ENCODE data around the gene SPC24. TPM values are rescaled to one million over a fixed set of nuclear protein-coding genes. Genes with fewer than 3 reads are reported as not detected.

SPC24 gene
- total RNA-seq, 1 experiment from 2014 or later, result 50.6 TPM

DNA sequence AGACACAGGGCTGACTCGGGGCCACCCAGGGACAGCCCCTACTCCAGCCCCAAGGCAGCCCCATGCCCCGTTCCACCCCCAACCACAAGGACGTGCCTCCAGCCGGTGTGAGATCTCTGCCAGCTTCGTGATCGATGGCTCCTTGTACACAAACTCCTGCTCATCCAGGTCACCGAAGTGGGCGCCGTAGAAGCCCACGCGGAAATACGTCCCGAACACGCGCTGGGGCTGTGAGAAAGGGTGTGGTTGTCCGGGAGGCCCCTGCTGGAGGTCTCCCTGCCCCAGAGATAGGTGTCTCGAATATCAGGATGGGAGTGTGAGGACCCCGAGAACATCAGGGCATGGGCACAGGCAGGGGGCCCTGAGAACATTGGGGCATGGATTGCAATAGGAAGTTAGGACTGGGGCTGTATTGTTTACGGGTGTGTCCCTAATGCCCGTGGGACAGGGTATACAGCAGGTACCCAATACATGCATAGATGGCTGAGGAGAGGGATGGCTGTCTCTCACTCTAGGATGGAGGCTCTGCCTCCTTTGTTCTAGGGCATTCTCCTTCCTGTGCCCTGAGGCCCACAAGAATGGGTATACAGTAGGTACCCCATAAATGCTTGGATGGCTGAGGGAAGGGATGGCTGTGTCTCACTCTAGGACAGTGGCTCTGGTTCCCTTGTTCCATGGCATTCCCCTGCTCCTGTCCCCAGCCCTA, 47.1 kb upstream of the SPC24 start:
- CTCF ChIA-PET, result no interaction called here
- H3K27me3 ChIP-seq (ENCODE audit: control insufficient read depth, insufficient read depth, low read length), result no peaks in the 10 kb centered on the region
- intact Hi-C loops (cut with micrococcal nuclease; ENCODE audit: unreplicated experiment) (loop anchor here (5.0 kb wide), 1 partner anchor 65 kb away; no protein-coding TSS in a partner anchor), in situ Hi-C loops (cut with HindIII; ENCODE audit: low pct_unique_long_range_greater_than_20kb, low sequenced_read_pairs) (no loop called here)
- no peak for DNase-seq (ENCODE audit: low read depth, low spot score)
- peaks cover 19% of the 10 kb centered on the region for H3K4me1 ChIP-seq (ENCODE audit: control insufficient read depth, insufficient read depth, low read length)
- POLR2A ChIA-PET, result no interaction called here
- no peak for ATAC-seq
- H3K27ac ChIP-seq (ENCODE audit: low read length), result peak overlapping the region; percentile 66
- TF ChIP-seq SIN3A (IDR thresholded peaks at IDR 0.05; ENCODE audit: borderline replicate concordance, insufficient read depth, low read depth, low read length) (no peak), POLR2AphosphoS5 (IDR thresholded peaks at IDR 0.05; ENCODE audit: low read depth, low read length) (no peak), TCF7L2 (IDR thresholded peaks at IDR 0.05; ENCODE audit: low read depth, low read length) (no peak)
- TF ChIP-seq, protein P1, sequence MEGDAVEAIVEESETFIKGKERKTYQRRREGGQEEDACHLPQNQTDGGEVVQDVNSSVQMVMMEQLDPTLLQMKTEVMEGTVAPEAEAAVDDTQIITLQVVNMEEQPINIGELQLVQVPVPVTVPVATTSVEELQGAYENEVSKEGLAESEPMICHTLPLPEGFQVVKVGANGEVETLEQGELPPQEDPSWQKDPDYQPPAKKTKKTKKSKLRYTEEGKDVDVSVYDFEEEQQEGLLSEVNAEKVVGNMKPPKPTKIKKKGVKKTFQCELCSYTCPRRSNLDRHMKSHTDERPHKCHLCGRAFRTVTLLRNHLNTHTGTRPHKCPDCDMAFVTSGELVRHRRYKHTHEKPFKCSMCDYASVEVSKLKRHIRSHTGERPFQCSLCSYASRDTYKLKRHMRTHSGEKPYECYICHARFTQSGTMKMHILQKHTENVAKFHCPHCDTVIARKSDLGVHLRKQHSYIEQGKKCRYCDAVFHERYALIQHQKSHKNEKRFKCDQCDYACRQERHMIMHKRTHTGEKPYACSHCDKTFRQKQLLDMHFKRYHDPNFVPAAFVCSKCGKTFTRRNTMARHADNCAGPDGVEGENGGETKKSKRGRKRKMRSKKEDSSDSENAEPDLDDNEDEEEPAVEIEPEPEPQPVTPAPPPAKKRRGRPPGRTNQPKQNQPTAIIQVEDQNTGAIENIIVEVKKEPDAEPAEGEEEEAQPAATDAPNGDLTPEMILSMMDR (IDR thresholded peaks at IDR 0.05), result no peak
- TF ChIP-seq, protein P2, sequence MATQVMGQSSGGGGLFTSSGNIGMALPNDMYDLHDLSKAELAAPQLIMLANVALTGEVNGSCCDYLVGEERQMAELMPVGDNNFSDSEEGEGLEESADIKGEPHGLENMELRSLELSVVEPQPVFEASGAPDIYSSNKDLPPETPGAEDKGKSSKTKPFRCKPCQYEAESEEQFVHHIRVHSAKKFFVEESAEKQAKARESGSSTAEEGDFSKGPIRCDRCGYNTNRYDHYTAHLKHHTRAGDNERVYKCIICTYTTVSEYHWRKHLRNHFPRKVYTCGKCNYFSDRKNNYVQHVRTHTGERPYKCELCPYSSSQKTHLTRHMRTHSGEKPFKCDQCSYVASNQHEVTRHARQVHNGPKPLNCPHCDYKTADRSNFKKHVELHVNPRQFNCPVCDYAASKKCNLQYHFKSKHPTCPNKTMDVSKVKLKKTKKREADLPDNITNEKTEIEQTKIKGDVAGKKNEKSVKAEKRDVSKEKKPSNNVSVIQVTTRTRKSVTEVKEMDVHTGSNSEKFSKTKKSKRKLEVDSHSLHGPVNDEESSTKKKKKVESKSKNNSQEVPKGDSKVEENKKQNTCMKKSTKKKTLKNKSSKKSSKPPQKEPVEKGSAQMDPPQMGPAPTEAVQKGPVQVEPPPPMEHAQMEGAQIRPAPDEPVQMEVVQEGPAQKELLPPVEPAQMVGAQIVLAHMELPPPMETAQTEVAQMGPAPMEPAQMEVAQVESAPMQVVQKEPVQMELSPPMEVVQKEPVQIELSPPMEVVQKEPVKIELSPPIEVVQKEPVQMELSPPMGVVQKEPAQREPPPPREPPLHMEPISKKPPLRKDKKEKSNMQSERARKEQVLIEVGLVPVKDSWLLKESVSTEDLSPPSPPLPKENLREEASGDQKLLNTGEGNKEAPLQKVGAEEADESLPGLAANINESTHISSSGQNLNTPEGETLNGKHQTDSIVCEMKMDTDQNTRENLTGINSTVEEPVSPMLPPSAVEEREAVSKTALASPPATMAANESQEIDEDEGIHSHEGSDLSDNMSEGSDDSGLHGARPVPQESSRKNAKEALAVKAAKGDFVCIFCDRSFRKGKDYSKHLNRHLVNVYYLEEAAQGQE (IDR thresholded peaks at IDR 0.05; ENCODE audit: insufficient read depth in 1 of 2, low read depth in 2 of 2, low read length in 1 of 2), result no peak
- H3K36me3 ChIP-seq (ENCODE audit: control insufficient read depth, insufficient read depth, low read length), result no peaks in the 10 kb centered on the region
- H3K9me3 ChIP-seq (ENCODE audit: control insufficient read depth, insufficient read depth, low read depth, low read length), result no peaks in the 10 kb centered on the region
- H3K4me3 ChIP-seq (ENCODE audit: low read depth in 2 of 2, low read length in 2 of 2), result no peak overlapping the region
- BruUV-seq (replicated peaks), result no TSS peak

DNA sequence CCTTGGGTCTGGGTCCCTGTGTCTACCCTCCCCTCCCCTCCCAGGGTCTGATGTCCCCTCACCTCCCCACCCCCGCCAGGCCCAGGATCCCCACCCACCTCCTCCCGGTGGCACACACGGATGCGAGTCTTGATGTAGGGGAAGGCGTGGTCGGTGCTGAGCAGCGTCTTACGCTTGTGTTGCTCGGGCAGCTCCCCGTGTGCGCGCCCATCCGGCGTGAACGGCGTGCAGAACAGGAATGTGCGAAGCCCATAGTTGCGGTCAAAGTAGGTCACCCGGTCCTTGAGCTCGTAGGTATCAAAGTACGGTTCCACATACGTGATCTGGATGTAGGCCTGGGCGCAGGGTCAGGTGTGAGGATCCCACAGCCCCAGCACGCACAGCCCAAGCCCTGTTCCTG, 46.2 kb upstream of the SPC24 start:
- H3K4me3 ChIP-seq (ENCODE audit: low read depth in 2 of 2, low read length in 2 of 2), result no peak overlapping the region
- no peaks in the 10 kb centered on the region for H3K27me3 ChIP-seq (ENCODE audit: control insufficient read depth, insufficient read depth, low read length)
- CTCF ChIA-PET, result no interaction called here
- POLR2A ChIA-PET, result no interaction called here
- H3K27ac ChIP-seq (ENCODE audit: low read length), result no peak overlapping the region
- H3K36me3 ChIP-seq (ENCODE audit: control insufficient read depth, insufficient read depth, low read length), result no peaks in the 10 kb centered on the region
- no peak for DNase-seq (ENCODE audit: low read depth, low spot score)
- ATAC-seq, result no peak
- in situ Hi-C loops (cut with HindIII; ENCODE audit: low pct_unique_long_range_greater_than_20kb, low sequenced_read_pairs) (no loop called here), intact Hi-C loops (cut with micrococcal nuclease; ENCODE audit: unreplicated experiment) (loop anchor here (5.0 kb wide), 1 partner anchor 64 kb away; no protein-coding TSS in a partner anchor)
- H3K4me1 ChIP-seq (ENCODE audit: control insufficient read depth, insufficient read depth, low read length), result peaks cover 19% of the 10 kb centered on the region
- TF ChIP-seq TCF7L2 (IDR thresholded peaks at IDR 0.05; ENCODE audit: low read depth, low read length) (no peak), SIN3A (IDR thresholded peaks at IDR 0.05; ENCODE audit: borderline replicate concordance, insufficient read depth, low read depth, low read length) (no peak), POLR2AphosphoS5 (IDR thresholded peaks at IDR 0.05; ENCODE audit: low read depth, low read length) (no peak)
- TF ChIP-seq, protein P1 (IDR thresholded peaks at IDR 0.05), result no peak
- TF ChIP-seq, protein P2 (IDR thresholded peaks at IDR 0.05; ENCODE audit: insufficient read depth in 1 of 2, low read depth in 2 of 2, low read length in 1 of 2), result no peak
- no peaks in the 10 kb centered on the region for H3K9me3 ChIP-seq (ENCODE audit: control insufficient read depth, insufficient read depth, low read depth, low read length)
- BruUV-seq (replicated peaks), result no TSS peak

Measured in Panc1 (cell line).